ENCODE data around the gene L3MBTL4. TPM values are rescaled to one million over a fixed set of nuclear protein-coding genes. Genes with fewer than 3 reads are reported as not detected.

Gene L3MBTL4
- total RNA-seq, 1 experiment from 2014 or later, result not detected

GRCh38 chr18:6269660-6270332, 144.9 kb downstream of the L3MBTL4 start:
- TF ChIP-seq SP1 (IDR thresholded peaks at IDR 0.05; ENCODE audit: low read depth), result no peak
- TF ChIP-seq, protein P1, sequence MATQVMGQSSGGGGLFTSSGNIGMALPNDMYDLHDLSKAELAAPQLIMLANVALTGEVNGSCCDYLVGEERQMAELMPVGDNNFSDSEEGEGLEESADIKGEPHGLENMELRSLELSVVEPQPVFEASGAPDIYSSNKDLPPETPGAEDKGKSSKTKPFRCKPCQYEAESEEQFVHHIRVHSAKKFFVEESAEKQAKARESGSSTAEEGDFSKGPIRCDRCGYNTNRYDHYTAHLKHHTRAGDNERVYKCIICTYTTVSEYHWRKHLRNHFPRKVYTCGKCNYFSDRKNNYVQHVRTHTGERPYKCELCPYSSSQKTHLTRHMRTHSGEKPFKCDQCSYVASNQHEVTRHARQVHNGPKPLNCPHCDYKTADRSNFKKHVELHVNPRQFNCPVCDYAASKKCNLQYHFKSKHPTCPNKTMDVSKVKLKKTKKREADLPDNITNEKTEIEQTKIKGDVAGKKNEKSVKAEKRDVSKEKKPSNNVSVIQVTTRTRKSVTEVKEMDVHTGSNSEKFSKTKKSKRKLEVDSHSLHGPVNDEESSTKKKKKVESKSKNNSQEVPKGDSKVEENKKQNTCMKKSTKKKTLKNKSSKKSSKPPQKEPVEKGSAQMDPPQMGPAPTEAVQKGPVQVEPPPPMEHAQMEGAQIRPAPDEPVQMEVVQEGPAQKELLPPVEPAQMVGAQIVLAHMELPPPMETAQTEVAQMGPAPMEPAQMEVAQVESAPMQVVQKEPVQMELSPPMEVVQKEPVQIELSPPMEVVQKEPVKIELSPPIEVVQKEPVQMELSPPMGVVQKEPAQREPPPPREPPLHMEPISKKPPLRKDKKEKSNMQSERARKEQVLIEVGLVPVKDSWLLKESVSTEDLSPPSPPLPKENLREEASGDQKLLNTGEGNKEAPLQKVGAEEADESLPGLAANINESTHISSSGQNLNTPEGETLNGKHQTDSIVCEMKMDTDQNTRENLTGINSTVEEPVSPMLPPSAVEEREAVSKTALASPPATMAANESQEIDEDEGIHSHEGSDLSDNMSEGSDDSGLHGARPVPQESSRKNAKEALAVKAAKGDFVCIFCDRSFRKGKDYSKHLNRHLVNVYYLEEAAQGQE (IDR thresholded peaks at IDR 0.05; ENCODE audit: low read depth), result no peak
- TF ChIP-seq SIN3A (IDR thresholded peaks at IDR 0.05; ENCODE audit: low read depth), result no peak
- no peak for TF ChIP-seq POLR2AphosphoS5 (IDR thresholded peaks at IDR 0.05; ENCODE audit: low read depth, low read length)
- TF ChIP-seq, protein P2, sequence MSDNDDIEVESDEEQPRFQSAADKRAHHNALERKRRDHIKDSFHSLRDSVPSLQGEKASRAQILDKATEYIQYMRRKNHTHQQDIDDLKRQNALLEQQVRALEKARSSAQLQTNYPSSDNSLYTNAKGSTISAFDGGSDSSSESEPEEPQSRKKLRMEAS (IDR thresholded peaks at IDR 0.05), result no peak
- no peak for TF ChIP-seq CBX3 (IDR thresholded peaks at IDR 0.05; ENCODE audit: low read depth)
- no peak for TF ChIP-seq RAD21 (IDR thresholded peaks at IDR 0.05; ENCODE audit: low read depth)
- no peak for TF ChIP-seq TCF7L2 (IDR thresholded peaks at IDR 0.05; ENCODE audit: borderline replicate concordance, extremely low read depth, insufficient read depth, insufficient read length)
- no peak for TF ChIP-seq POLR2A (IDR thresholded peaks at IDR 0.05; ENCODE audit: borderline replicate concordance, extremely low read depth, insufficient read depth, insufficient read length)
- TF ChIP-seq ZNF274 (IDR thresholded peaks at IDR 0.05; ENCODE audit: low read depth, low read length), result no peak
- no peak overlapping the region for H3K4me3 ChIP-seq (replicated peaks in 1 of 2; ENCODE audit: low read depth in 1 of 2, low read length in 2 of 2)
- DNase-seq (ENCODE audit: low read depth, low spot score), result no peak
- intact Hi-C loops (cut with micrococcal nuclease), result no loop called here
- no TSS peak for BruUV-seq (replicated peaks)
- H3K9me3 ChIP-seq (ENCODE audit: control insufficient read depth in 1 of 2, insufficient read depth in 1 of 2, low read depth in 1 of 2, low read length in 2 of 2), result peaks cover 16 to 30% of the 10 kb centered on the region in 2 experiments; a peak in 2 of 4 replicates
- RAD21 ChIA-PET (ENCODE audit: low non-redundant PET in 1 of 2, low total read pairs in 2 of 2, uncharacterized antibody in 2 of 2, unreplicated experiment in 2 of 2), result no interaction called here
- H3K27me3 ChIP-seq (ENCODE audit: insufficient read depth, low read length), result no peaks in the 10 kb centered on the region
- H2AFZ ChIP-seq (ENCODE audit: low read depth, low read length, poor library complexity, severe bottlenecking), result no peak overlapping the region
- CTCF ChIA-PET, result no interaction called here
- H3K27ac ChIP-seq (ENCODE audit: low read depth, low read length), result no peak overlapping the region
- no peaks in the 10 kb centered on the region for H3K36me3 ChIP-seq (ENCODE audit: control insufficient read depth in 1 of 2, insufficient read depth in 2 of 2, low read length in 2 of 2)
- H3K4me2 ChIP-seq (ENCODE audit: low read length), result no peak overlapping the region
- POLR2A ChIA-PET, result no interaction called here
- no peaks in the 10 kb centered on the region for H3K9me2 ChIP-seq (ENCODE audit: insufficient read depth)
- no peak overlapping the region for H3K9ac ChIP-seq (ENCODE audit: low read length)
- no peaks in the 10 kb centered on the region for H3K4me1 ChIP-seq (ENCODE audit: control insufficient read depth in 1 of 2, insufficient read depth in 2 of 2, low read length in 2 of 2)
- no peaks in the 10 kb centered on the region for H3K79me2 ChIP-seq (ENCODE audit: insufficient read depth, low read length)
- no peak for ATAC-seq
- H4K20me1 ChIP-seq (ENCODE audit: insufficient read depth), result no peaks in the 10 kb centered on the region
